HG03558 (cell line): ENCODE measurements around the gene RASA3.

Experiments used
- ATAC-seq: cut with Tn5 transposase; IDR thresholded peaks from one replicate; pipeline ENCODE4 v1.9.1; 2021; ENCODE audit warnings: moderate number of reproducible peaks; ENCODE audit not compliant: unreplicated experiment; ENCODE audit errors: extremely low read depth

RASA3 gene

GRCh38 chr13:114070098-114070799 lies 62.2 kb downstream of the RASA3 start:
- ATAC-seq, result no peak

- ATAC-seq, result no peak
These were observed 62.9 kb downstream of the RASA3 start for GRCh38 chr13:114069376-114070097.

- no peak for ATAC-seq
These were observed 63.6 kb downstream of the RASA3 start for GRCh38 chr13:114068656-114069318.

- no peak for ATAC-seq
These were observed 64.4 kb downstream of the RASA3 start for GRCh38 chr13:114067886-114068651.

- ATAC-seq, result no peak
These were observed 65.0 kb downstream of the RASA3 start for GRCh38 chr13:114067381-114067885.

- ATAC-seq, result no peak
These were observed 65.5 kb downstream of the RASA3 start for GRCh38 chr13:114066956-114067355.

- no peak for ATAC-seq
These were observed 66.3 kb downstream of the RASA3 start for GRCh38 chr13:114065926-114066774.

GRCh38 chr13:114065141-114065925 lies 67.1 kb downstream of the RASA3 start:
- no peak for ATAC-seq

- ATAC-seq, result no peak
These were observed 67.8 kb downstream of the RASA3 start for GRCh38 chr13:114064450-114065140.

GRCh38 chr13:114063545-114064449 lies 68.6 kb downstream of the RASA3 start:
- no peak for ATAC-seq

GRCh38 chr13:114062754-114063153 lies 69.7 kb downstream of the RASA3 start:
- ATAC-seq, result no peak

- no peak for ATAC-seq
These were observed 70.1 kb downstream of the RASA3 start for GRCh38 chr13:114062341-114062740.

GRCh38 chr13:114061744-114062143 lies 70.7 kb downstream of the RASA3 start:
- ATAC-seq, result no peak

GRCh38 chr13:114061047-114061446 lies 71.4 kb downstream of the RASA3 start:
- no peak for ATAC-seq

GRCh38 chr13:114059946-114060860 lies 72.2 kb downstream of the RASA3 start:
- ATAC-seq, result no peak

- no peak for ATAC-seq
These were observed 73.0 kb downstream of the RASA3 start for GRCh38 chr13:114059428-114059827.
